22Rv1 (cell line): ENCODE data around the gene LGALS9.

Experiments used
- ZFX ChIP-seq: fragments of 450-650 bp; IDR thresholded peaks from 2 replicates; pipeline ENCODE4 v1.6.1; 2017; ENCODE audit warnings: antibody characterized with exemption, borderline replicate concordance
- TF ChIP-seq, protein P1 (sequence below): fragments of 450-650 bp; IDR thresholded peaks from 2 replicates; pipeline ENCODE4 v1.5.1; 2017; ENCODE audit warnings: mild to moderate bottlenecking

DNA sequence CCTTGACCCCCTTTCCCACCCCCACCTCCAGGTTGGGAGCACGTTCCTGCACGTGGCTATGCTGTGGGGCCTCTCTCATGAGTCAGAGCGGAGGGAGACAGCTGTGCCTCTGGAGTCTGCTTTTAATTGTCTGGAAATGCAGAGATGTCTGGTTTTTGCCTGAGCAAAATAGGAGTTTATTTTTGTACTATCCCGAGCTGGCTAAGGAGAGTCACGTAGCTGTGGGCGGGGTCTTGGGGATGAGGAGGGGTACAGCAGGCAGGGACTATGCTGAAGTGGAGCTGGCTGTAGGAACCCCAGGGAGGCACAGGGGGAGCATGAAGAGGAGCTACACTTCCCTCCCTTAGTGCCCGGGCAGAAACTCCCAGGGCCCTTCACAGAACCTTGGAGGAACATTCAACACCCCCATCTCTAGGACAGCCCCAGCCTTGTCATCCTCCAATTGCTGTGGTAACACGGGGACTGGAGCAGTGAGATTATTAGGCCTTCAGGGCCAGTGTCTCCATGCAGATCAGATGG, 44.7 kb upstream of the LGALS9 start:
- TF ChIP-seq, protein P1, sequence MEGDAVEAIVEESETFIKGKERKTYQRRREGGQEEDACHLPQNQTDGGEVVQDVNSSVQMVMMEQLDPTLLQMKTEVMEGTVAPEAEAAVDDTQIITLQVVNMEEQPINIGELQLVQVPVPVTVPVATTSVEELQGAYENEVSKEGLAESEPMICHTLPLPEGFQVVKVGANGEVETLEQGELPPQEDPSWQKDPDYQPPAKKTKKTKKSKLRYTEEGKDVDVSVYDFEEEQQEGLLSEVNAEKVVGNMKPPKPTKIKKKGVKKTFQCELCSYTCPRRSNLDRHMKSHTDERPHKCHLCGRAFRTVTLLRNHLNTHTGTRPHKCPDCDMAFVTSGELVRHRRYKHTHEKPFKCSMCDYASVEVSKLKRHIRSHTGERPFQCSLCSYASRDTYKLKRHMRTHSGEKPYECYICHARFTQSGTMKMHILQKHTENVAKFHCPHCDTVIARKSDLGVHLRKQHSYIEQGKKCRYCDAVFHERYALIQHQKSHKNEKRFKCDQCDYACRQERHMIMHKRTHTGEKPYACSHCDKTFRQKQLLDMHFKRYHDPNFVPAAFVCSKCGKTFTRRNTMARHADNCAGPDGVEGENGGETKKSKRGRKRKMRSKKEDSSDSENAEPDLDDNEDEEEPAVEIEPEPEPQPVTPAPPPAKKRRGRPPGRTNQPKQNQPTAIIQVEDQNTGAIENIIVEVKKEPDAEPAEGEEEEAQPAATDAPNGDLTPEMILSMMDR, result no peak
- no peak for TF ChIP-seq ZFX
